Panc1 (cell line): Measurements from ENCODE around the gene INTS1.

ENCODE experiments used
- CTCF ChIP-seq: fragments of 450-650 bp; IDR thresholded peaks from 2 replicates; pipeline ENCODE4 v1.5.1; 2017; ENCODE audit warnings: mild to moderate bottlenecking
- TF ChIP-seq, protein P1 (sequence below), 2 experiments: IDR thresholded peaks; 2 replicates each; pipeline ENCODE4 v1.6.1; 2011 to 2012; ENCODE audit warnings: low read depth in 2 of 2, control low read depth in 1 of 2, low read length in 1 of 2, mild to moderate bottlenecking in 1 of 2, moderate library complexity in 1 of 2; ENCODE audit not compliant: insufficient read depth in 1 of 2

DNA sequence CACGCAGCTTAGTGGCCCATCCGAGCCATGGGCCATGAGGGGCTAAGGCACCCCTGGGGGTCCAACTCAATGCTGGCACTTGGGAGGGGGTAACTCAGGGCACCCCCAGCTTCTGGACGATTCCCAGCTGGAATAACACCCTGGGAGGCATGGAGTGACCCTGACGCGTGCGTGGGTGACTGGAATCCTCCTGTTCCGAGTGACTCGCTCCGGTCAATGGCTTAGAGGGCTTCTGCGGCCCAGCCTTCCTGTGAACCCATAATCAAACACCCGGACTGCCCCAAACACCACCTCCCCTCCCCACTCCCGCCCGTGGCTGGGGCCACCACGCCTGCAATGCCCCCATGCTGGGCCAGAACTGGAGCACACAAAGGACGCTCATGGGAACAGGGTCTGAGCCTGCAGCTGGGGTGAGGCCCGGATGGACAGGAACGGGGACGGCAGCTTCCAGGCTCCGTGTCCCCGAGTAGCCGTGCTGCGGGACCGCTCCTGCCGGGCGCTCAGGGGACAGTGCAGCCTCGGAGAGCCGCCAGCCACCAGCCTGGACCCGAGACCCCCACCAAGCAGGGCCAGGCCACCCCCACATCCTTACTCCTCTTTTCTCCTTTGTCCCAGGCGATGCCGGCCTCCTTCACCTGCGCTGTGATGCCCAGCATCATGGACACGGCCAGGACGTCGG is 8.5 kb downstream of the INTS1 start:
- TF ChIP-seq, protein P1, sequence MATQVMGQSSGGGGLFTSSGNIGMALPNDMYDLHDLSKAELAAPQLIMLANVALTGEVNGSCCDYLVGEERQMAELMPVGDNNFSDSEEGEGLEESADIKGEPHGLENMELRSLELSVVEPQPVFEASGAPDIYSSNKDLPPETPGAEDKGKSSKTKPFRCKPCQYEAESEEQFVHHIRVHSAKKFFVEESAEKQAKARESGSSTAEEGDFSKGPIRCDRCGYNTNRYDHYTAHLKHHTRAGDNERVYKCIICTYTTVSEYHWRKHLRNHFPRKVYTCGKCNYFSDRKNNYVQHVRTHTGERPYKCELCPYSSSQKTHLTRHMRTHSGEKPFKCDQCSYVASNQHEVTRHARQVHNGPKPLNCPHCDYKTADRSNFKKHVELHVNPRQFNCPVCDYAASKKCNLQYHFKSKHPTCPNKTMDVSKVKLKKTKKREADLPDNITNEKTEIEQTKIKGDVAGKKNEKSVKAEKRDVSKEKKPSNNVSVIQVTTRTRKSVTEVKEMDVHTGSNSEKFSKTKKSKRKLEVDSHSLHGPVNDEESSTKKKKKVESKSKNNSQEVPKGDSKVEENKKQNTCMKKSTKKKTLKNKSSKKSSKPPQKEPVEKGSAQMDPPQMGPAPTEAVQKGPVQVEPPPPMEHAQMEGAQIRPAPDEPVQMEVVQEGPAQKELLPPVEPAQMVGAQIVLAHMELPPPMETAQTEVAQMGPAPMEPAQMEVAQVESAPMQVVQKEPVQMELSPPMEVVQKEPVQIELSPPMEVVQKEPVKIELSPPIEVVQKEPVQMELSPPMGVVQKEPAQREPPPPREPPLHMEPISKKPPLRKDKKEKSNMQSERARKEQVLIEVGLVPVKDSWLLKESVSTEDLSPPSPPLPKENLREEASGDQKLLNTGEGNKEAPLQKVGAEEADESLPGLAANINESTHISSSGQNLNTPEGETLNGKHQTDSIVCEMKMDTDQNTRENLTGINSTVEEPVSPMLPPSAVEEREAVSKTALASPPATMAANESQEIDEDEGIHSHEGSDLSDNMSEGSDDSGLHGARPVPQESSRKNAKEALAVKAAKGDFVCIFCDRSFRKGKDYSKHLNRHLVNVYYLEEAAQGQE (IDR thresholded peaks at IDR 0.05; ENCODE audit: insufficient read depth in 1 of 2, low read depth in 2 of 2, low read length in 1 of 2) = no peak
- no peak for TF ChIP-seq CTCF
